Measurements from ENCODE around the gene KHDRBS2. TPM values are rescaled to one million over a fixed set of nuclear protein-coding genes. Genes with fewer than 3 reads are reported as not detected.

The KHDRBS2 gene
- total RNA-seq, 1 donor from 2014 or later: not detected

GRCh38 chr6:62086047-62086446, 200.0 kb downstream of the KHDRBS2 start:
- H3K4me1 Mint-ChIP-seq (ENCODE audit: low read depth): no peaks in the 10 kb centered on the region
- no peaks in the 10 kb centered on the region for H3K9me3 Mint-ChIP-seq (ENCODE audit: low read depth)
- H3K36me3 Mint-ChIP-seq (ENCODE audit: low read depth): no peaks in the 10 kb centered on the region
- DNase-seq (ENCODE audit: low spot score): no peak
- no peak overlapping the region for H3K4me3 Mint-ChIP-seq (ENCODE audit: unreplicated experiment)
- no peak overlapping the region for H3K27ac Mint-ChIP-seq (ENCODE audit: unreplicated experiment)
- TF ChIP-seq, protein P1, sequence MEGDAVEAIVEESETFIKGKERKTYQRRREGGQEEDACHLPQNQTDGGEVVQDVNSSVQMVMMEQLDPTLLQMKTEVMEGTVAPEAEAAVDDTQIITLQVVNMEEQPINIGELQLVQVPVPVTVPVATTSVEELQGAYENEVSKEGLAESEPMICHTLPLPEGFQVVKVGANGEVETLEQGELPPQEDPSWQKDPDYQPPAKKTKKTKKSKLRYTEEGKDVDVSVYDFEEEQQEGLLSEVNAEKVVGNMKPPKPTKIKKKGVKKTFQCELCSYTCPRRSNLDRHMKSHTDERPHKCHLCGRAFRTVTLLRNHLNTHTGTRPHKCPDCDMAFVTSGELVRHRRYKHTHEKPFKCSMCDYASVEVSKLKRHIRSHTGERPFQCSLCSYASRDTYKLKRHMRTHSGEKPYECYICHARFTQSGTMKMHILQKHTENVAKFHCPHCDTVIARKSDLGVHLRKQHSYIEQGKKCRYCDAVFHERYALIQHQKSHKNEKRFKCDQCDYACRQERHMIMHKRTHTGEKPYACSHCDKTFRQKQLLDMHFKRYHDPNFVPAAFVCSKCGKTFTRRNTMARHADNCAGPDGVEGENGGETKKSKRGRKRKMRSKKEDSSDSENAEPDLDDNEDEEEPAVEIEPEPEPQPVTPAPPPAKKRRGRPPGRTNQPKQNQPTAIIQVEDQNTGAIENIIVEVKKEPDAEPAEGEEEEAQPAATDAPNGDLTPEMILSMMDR (IDR thresholded peaks at IDR 0.05): no peak
- H3K27me3 Mint-ChIP-seq (ENCODE audit: low read depth): no peaks in the 10 kb centered on the region

DNA sequence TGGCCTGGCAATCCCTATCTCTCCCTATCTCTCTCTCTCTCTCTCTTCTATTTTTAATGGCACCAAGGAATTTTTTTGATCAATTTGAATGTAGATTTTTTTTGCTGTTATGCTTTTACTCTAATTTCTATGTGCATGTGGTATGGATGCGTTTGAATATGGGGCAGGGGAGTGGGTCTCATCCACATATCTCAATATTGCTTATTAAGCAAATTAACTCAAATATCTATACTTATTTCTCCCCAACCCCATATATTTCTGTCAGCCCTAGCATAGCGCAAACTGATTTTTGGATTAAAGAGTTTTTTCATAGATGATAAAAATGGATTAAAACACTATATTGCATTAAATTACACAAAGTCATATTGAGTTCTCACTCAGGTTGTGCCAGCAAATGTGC, 210.2 kb downstream of the KHDRBS2 start:
- H3K36me3 Mint-ChIP-seq (ENCODE audit: low read depth): no peaks in the 10 kb centered on the region
- no peaks in the 10 kb centered on the region for H3K4me1 Mint-ChIP-seq (ENCODE audit: low read depth)
- H3K27me3 Mint-ChIP-seq (ENCODE audit: low read depth): no peaks in the 10 kb centered on the region
- DNase-seq (ENCODE audit: low spot score): no peak
- peaks cover 10% of the 10 kb centered on the region for H3K9me3 Mint-ChIP-seq (ENCODE audit: low read depth)
- TF ChIP-seq, protein P1 (IDR thresholded peaks at IDR 0.05): no peak
- no peak overlapping the region for H3K27ac Mint-ChIP-seq (ENCODE audit: unreplicated experiment)
- no peak overlapping the region for H3K4me3 Mint-ChIP-seq (ENCODE audit: unreplicated experiment)

DNA sequence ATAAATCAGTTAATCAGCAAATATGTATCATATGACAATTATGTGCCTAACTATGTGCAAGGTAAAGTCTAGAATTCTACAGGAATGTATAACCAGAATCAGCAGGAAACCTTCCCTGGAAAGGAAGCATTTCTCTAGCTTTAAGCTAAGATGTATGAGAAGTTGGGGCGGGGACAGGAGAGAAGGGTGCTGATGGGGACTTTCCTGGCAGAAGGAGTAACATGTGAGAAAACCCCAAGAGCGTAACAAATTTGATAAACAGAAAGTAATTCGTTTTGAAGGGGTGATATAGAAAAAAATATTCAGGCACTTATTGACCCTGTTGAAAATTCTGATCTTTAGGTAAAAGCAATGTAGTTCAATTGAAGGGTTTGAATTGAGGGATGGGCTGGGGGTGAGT, 226.1 kb downstream of the KHDRBS2 start:
- H3K4me1 Mint-ChIP-seq (ENCODE audit: low read depth): no peaks in the 10 kb centered on the region
- no peak for DNase-seq (ENCODE audit: low spot score)
- no peak overlapping the region for H3K27ac Mint-ChIP-seq (ENCODE audit: unreplicated experiment)
- TF ChIP-seq, protein P1 (IDR thresholded peaks at IDR 0.05): no peak
- H3K4me3 Mint-ChIP-seq (ENCODE audit: unreplicated experiment): no peak overlapping the region
- H3K9me3 Mint-ChIP-seq (ENCODE audit: low read depth): peaks cover 8% of the 10 kb centered on the region
- H3K27me3 Mint-ChIP-seq (ENCODE audit: low read depth): no peaks in the 10 kb centered on the region
- no peaks in the 10 kb centered on the region for H3K36me3 Mint-ChIP-seq (ENCODE audit: low read depth)

- Mint-ChIP-seq H3K36me3 (ENCODE audit: low read depth) (no peaks in the 10 kb centered on the region), H3K4me1 (ENCODE audit: low read depth) (no peaks in the 10 kb centered on the region), H3K9me3 (ENCODE audit: low read depth) (peaks cover 8% of the 10 kb centered on the region), H3K27ac (ENCODE audit: unreplicated experiment) (no peak overlapping the region), H3K4me3 (ENCODE audit: unreplicated experiment) (no peak overlapping the region), H3K27me3 (ENCODE audit: low read depth) (no peaks in the 10 kb centered on the region)
- DNase-seq (ENCODE audit: low spot score): no peak
- TF ChIP-seq, protein P1 (IDR thresholded peaks at IDR 0.05): no peak
Observed at GRCh38 chr6:62057300-62057699, 228.7 kb downstream of the KHDRBS2 start.

- TF ChIP-seq, protein P1 (IDR thresholded peaks at IDR 0.05): no peak
- H3K36me3 Mint-ChIP-seq (ENCODE audit: low read depth): no peaks in the 10 kb centered on the region
Observed at GRCh38 chr6:62045502-62045901, 240.5 kb downstream of the KHDRBS2 start.

More at GRCh38 chr6:62045502-62045901, 240.5 kb downstream of the KHDRBS2 start:
- H3K4me3 Mint-ChIP-seq (ENCODE audit: unreplicated experiment): no peak overlapping the region
- H3K9me3 Mint-ChIP-seq (ENCODE audit: low read depth): no peaks in the 10 kb centered on the region
- H3K27me3 Mint-ChIP-seq (ENCODE audit: low read depth): peaks cover 5% of the 10 kb centered on the region
- no peaks in the 10 kb centered on the region for H3K4me1 Mint-ChIP-seq (ENCODE audit: low read depth)
- H3K27ac Mint-ChIP-seq (ENCODE audit: unreplicated experiment): no peak overlapping the region
- DNase-seq (ENCODE audit: low spot score): no peak

Measured in chondrocyte (in vitro differentiated cells).